Glomerular endothelial cell (primary cell): ENCODE data around the gene ZCCHC7. TPM values are rescaled to one million over a fixed set of nuclear protein-coding genes. Genes with fewer than 3 reads are reported as not detected.
"Not testable (repeated sequence)": the region's sequence is repeated elsewhere in the genome, so short reads cannot be mapped to it uniquely, and the experiment has no call there.

Experiments
- DNase-seq: peaks from one replicate; pipeline ENCODE4 v3.0.0-alpha.2; 2011; ENCODE audit warnings: low read depth, low spot score; ENCODE audit errors: extremely low read depth
- total RNA-seq: library from RNA; depleted of rRNA; stranded (reverse); fragments of >200 nt; gene quantifications from 2 replicates; pipeline ENCODE4 v1.2.3, GENCODE V29; 2015

ZCCHC7 gene
- total RNA-seq, 1 donor from 2014 or later: 20.5 TPM

DNA sequence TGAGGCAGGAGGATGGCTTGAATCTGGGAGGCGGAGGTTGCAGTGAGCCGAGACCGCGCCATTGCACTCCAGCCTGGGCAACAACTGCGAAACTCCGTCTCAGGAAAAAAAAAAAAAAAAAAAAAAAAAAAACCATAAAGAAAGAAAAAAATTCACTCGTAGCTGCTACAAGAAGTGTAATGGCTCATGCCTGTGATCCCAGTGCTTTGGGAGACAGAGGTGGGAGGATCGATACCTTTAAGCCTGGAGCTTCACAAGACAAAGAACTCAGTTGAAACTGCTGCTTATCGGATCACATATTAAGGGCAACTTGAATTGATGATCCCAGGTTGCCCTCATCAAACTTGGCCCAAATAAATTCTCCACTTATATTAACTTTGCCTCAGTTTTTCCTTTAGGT lies 1.0 kb upstream of the ZCCHC7 start:
- DNase-seq: no peak

DNA sequence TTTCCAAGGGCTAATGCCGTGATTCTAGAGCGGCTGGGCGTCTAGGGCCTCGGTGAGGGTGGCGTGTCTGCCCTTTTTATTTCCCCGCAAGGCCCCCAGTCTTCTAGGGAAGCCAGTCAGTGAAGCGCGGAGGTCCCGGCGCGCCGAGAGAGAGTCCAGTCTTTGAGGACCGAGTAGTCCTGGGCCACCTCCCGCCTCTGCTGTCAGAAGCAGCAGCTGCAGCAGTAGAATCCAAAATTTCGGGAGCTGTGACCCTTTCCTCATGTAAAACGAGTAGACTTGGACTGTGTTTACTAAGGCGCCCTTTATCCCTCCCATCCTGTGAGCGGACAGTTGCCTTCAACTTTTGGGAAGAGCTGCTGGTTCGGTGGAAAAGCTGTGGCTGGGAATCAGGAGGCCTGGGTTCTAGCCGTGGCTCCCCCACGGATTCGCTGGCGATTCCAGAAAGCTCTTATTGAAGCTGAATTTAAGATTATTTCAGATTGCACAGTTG lies 515 bp downstream of the ZCCHC7 start:
- DNase-seq: not testable (repeated sequence)

DNA sequence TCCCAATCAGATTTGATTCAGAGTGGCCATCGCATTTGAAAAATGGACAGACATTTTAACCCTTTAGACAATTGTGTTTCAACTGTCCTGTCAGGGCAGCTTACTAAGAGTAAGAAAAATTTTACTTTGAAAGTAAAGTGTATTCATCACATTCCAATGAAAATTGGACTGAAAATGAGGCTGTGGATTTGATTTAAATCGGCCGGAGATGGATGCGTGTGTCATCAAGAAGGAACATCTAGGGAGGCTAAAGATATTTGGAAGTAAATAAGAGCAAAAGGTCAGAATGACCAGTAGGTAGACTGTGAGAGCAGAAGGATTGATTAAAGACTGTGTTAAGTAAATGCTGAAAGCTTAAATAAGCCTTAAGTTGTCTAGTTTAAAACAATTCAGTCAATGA lies 1.5 kb downstream of the ZCCHC7 start:
- no peak for DNase-seq

DNA sequence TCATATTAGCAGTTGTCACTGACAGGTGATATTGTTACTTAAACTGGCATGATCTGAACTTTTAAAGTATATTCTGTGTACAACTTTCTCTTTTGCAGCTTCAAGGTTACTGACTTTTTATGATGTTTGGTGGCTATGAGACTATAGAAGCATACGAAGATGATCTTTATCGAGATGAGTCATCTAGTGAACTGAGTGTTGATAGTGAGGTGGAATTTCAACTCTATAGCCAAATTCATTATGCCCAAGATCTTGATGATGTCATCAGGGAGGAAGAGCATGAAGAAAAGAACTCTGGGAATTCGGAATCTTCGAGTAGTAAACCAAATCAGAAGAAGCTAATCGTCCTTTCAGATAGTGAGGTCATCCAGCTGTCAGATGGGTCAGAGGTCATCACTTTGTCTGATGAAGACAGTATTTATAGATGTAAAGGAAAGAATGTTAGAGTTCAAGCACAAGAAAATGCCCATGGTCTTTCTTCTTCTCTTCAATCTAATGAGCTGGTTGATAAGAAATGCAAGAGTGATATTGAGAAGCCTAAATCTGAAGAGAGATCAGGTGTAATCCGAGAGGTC lies 5.9 kb downstream of the ZCCHC7 start:
- DNase-seq: no peak

- DNase-seq: no peak
These were observed 6.6 kb downstream of the ZCCHC7 start for GRCh38 chr9:37127018-37127417.

DNA sequence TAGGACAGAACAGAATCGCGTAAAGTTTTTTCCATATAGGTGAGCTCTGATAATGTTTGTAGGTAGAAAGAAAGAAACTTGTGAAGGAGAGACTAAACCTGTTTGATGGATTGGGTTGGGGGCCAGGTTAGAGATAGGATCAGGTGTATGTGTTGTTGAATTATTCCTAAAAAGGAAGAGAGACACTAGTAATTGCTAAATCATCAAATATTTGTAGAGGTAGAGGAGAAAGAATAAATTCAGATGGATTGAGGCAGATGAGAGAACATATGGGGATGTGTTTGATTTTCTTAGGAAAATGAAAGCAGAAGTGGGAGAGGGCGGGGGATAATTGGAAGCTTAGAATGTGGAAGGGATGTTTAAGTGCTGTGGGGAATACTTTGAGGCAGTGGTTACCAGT lies 7.7 kb downstream of the ZCCHC7 start:
- no peak for DNase-seq

GRCh38 chr9:37134166-37134565 lies 13.8 kb downstream of the ZCCHC7 start:
- no peak for DNase-seq

DNA sequence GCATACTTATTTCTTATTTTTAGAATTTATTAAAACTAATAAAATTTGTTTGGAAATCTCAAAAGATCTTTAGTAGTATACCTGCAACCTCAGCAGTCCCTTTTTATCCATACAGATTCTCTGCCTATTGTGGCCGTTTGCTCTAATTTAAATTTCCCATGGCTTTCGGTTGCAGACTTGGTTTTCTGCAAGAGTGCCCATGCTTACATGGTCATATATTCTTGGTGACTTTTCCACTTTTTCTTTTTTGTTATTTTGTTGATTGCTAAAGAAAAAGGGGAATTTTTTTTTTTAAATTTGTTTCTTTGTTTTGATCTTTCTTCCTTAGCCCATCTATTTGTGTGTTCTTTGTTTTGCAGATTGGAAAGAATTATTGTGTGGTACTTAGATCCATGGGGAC lies 20.6 kb downstream of the ZCCHC7 start:
- no peak for DNase-seq

- no peak for DNase-seq
These were observed 24.4 kb downstream of the ZCCHC7 start for GRCh38 chr9:37144762-37145161.

DNA sequence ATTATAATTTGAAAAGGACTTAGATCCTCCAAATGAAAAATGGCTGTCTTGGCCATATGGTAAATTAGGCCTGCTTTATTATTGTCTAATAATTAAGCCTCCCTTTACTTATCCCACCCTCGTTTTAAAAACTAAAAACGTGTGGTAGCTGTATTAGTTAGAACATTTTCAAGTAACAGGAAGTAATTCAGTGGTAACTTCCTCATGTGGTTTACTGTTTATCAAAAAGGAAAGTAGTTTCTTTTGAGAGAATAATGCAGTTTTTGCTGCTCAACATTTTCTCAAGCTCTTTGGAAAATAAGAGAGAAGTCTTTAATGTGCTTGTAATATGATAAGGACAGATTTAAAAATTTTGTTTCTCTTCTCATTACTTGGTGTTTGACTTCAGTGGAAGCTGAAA lies 26.0 kb downstream of the ZCCHC7 start:
- DNase-seq: no peak

GRCh38 chr9:37148181-37148580 lies 27.8 kb downstream of the ZCCHC7 start:
- no peak for DNase-seq

DNA sequence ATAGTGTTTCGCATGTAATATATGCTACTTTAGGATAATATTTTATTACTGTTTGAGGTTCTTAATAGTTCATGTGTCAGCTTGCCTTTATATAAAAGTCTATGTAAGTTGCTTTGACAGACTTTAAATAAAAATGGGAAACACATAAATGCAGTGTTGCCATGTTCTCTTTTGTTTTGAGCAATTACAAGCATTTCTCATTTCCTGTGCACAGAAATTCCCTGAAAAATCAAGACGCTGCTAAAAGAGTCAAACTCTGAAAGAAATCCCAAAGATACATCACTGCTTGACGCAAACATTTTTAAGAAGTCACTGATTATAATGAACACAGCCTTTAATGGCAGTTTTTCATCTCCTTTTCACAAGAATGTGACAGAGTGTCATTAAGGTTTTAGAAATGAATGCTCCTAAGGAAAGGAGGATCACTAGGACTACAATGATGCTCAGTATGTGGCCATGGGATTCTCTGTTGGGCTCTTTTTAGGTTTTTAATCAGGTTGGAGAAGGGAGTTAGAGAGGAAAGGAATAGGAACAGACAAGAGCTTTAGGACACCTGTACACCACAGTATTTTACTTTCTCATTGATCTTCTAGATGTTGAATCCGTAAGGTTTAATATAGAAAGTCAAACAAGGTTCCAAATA lies 29.4 kb downstream of the ZCCHC7 start:
- DNase-seq: no peak

- no peak for DNase-seq
These were observed 30.0 kb downstream of the ZCCHC7 start for GRCh38 chr9:37150415-37150814.

DNA sequence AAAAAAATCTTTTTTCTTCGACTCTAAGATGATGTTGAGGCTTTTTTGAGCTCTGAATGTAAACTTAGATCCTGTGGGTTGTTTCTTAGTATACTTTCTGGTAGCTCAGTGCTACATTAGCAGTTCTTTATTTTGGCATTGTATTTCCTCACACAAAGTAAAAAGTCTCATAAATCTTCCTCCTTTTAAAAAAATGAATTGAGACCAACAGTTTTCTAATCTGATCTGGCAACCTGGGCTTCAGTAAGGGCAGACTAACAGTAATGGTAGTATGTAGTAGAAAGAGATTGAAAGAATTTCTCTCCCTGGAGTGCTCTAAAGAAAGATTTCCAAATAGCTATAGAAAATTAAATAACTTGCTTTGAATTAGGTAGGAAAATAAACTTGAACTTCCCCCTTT lies 31.4 kb downstream of the ZCCHC7 start:
- DNase-seq: no peak

GRCh38 chr9:37152365-37152764 lies 32.0 kb downstream of the ZCCHC7 start:
- DNase-seq: no peak

DNA sequence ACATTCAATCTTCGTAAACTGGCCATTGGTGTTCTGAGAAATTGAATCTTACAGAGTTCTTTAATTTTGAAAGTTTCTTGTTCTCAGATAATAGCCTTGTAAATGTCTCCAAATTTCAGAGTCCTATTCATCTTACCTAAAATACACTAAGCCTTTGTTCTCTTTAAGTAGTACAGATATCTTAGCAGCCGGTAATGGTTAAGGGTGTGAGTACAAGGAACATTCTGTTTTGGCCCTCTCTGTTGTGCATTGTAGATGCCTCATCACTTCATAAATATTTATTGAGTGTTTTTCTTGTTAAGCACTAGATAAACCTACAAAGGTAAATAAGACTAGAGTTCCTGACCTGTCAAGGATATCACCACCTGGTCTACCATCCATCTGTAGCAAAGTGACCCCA lies 35.2 kb downstream of the ZCCHC7 start:
- DNase-seq: no peak

GRCh38 chr9:37156205-37156604 lies 35.8 kb downstream of the ZCCHC7 start:
- DNase-seq: no peak

GRCh38 chr9:37156781-37157356 lies 36.5 kb downstream of the ZCCHC7 start:
- DNase-seq: no peak

GRCh38 chr9:37157726-37158377 lies 37.5 kb downstream of the ZCCHC7 start:
- DNase-seq: no peak

DNA sequence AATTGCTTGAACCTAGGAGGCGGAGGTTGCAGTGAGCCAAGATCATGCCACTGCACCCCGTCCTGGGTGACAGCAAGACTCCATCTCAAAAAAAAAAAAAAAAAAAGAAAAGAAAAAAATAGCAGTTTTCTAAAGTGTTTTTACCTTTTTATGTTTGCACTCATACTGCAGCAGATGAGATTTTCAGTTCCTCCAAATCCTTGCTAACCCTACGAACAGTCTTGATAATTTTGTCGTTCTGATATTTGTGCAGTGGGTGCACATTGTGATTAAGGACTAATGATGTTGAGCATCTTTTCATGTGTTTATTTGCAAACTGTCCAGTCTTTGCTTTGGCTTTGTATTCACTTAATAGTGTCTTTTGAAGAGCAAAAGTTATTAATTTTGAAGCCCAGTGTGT lies 42.9 kb downstream of the ZCCHC7 start:
- no peak for DNase-seq

GRCh38 chr9:37164335-37164734 lies 44.0 kb downstream of the ZCCHC7 start:
- not testable (repeated sequence) for DNase-seq

GRCh38 chr9:37165644-37166043 lies 45.3 kb downstream of the ZCCHC7 start:
- no peak for DNase-seq
